Endodermal cell (in vitro differentiated cells): Measurements from ENCODE around the gene SMARCA4. TPM values are rescaled to one million over a fixed set of nuclear protein-coding genes. Genes with fewer than 3 reads are reported as not detected.

Experiments used
- DNase-seq: peaks from one replicate; pipeline ENCODE4 v3.0.0-alpha.2; 2017
- H3K27ac ChIP-seq: 2 replicates; pipeline ENCODE4 v1.5.1; 2013; ENCODE audit warnings: mild to moderate bottlenecking, low read depth, low read length, moderate library complexity
- H3K27me3 ChIP-seq: 2 replicates; pipeline ENCODE4 v1.6.1; 2013; ENCODE audit warnings: mild to moderate bottlenecking, low read length, moderate library complexity; ENCODE audit not compliant: insufficient read depth, control insufficient read depth, poor library complexity, severe bottlenecking
- H3K36me3 ChIP-seq: 2 replicates; pipeline ENCODE4 v1.7.0; 2013; ENCODE audit warnings: mild to moderate bottlenecking, low read length, moderate library complexity; ENCODE audit not compliant: control insufficient read depth, insufficient read depth
- H3K4me1 ChIP-seq: one replicate; pipeline ENCODE4 v1.7.0; 2013; ENCODE audit warnings: low read length; ENCODE audit not compliant: control insufficient read depth, insufficient read depth
- H3K4me3 ChIP-seq: 2 replicates; pipeline ENCODE4 v1.5.1; 2013; ENCODE audit warnings: mild to moderate bottlenecking, low read length, moderate library complexity
- H3K9ac ChIP-seq: 2 replicates; pipeline ENCODE4 v1.6.1; 2013; ENCODE audit warnings: mild to moderate bottlenecking, low read length, moderate library complexity; ENCODE audit not compliant: poor library complexity, severe bottlenecking; ENCODE audit errors: extremely low read depth
- H3K9me3 ChIP-seq: 2 replicates; pipeline ENCODE4 v1.6.1; 2013; ENCODE audit warnings: mild to moderate bottlenecking, low read length, moderate library complexity; ENCODE audit not compliant: control insufficient read depth
- H3K27ac Mint-ChIP-seq: 2 replicates; pipeline ENCODE4 v1.8.0; 2020; ENCODE audit warnings: mixed read lengths
- H3K27me3 Mint-ChIP-seq: 2 replicates; pipeline ENCODE4 v1.8.0; 2021; ENCODE audit warnings: mild to moderate bottlenecking, mixed read lengths; ENCODE audit not compliant: insufficient read depth
- H3K36me3 Mint-ChIP-seq: 2 replicates; pipeline ENCODE4 v1.8.0; 2020; ENCODE audit warnings: low read depth, mixed read lengths
- H3K4me1 Mint-ChIP-seq: 2 replicates; pipeline ENCODE4 v1.8.0; 2020; ENCODE audit warnings: mixed read lengths
- H3K4me3 Mint-ChIP-seq: 2 replicates; pipeline ENCODE4 v1.8.0; 2020; ENCODE audit warnings: mild to moderate bottlenecking, moderate library complexity, mixed read lengths
- H3K9me3 Mint-ChIP-seq: 2 replicates; pipeline ENCODE4 v1.8.0; 2020; ENCODE audit warnings: mild to moderate bottlenecking, mixed read lengths
- WGBS, 2 experiments: methylation state at CpG; one replicate each; pipeline versions ENCODE4 v1.1.5 to v1.1.7; 2013; ENCODE audit warnings: missing lambda C conversion rate in 2 of 2, mixed read lengths in 1 of 2; ENCODE audit not compliant: insufficient coverage in 1 of 2, insufficient read length in 1 of 2; 5-methylcytosine and 5-hydroxymethylcytosine counted together
- total RNA-seq, 2 donors: library from RNA; stranded (reverse); fragmentation: NEBNext Ultra II Directional in 1 of 2; extraction: Animal tissue kit (Norgen Biotek cat#: 25700) in 1 of 2; gene quantifications; 2 replicates in 1 of 2; 3 replicates in 1 of 2; pipeline ENCODE4 v1.2.1, GENCODE V29; 2021
- TF ChIP-seq, protein P1 (sequence below): fragments of 200-600 bp; sonication (generic); conservative IDR thresholded peaks from 2 replicates; pipeline ENCODE4 v1.5.0; 2021; ENCODE audit warnings: antibody characterized with exemption, mild to moderate bottlenecking

SMARCA4 gene
- total RNA-seq, 2 donors from 2014 or later: 290 to 292 TPM

DNA sequence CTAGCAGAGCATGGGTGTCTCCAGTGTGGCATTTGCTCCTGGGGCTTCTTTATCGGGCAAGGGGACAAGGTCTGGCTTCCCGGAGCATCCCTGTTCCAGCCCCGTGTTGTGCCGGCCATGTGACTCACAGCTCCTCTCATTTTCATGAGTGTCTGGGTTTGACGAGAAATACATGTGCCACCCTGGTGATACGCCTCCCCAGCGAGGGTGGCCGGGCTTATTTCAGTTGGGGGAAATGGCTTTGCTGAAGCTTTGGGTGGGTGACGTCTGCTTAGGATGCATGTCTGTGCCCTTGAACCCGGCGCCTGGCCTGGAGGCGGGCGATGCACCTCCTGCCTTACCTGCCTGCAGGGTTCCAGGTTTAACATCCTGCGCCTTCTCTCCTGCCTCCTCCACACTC is 66.6 kb downstream of the SMARCA4 start:
- H3K36me3 ChIP-seq: peaks cover 88% of the 10 kb centered on the region

DNA sequence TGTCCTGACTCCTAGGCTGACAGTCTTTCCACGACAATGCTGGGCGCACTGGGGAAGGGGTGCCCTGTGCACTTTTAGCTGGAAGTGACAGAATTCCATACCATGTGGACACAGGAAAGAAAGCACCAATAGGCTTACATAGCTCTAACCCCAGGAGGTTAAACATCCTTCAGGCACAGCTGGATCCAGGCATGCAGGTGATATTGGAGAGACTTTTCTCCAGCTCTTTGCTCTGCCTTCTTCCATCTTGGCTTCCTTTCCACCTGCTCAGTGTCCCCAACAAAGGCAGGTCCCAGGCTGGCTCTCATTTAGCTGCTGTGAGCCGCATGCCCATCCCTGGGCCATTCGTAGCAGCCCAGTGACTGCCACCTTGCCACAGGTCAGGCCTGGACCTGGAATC is 67.3 kb downstream of the SMARCA4 start:
- Histone ChIP-seq H3K4me3 (no peak overlapping the region), H3K36me3 (peaks cover 88% of the 10 kb centered on the region), H3K9me3 (no peaks in the 10 kb centered on the region), H3K27ac (no peak overlapping the region), H3K27me3 (no peaks in the 10 kb centered on the region), H3K4me1 (no peaks in the 10 kb centered on the region), H3K9ac (no peak overlapping the region)
- Mint-ChIP-seq H3K27me3 (no peaks in the 10 kb centered on the region), H3K9me3 (no peaks in the 10 kb centered on the region), H3K4me1 (no peaks in the 10 kb centered on the region), H3K36me3 (peaks cover 71% of the 10 kb centered on the region), H3K4me3 (no peak overlapping the region), H3K27ac (no peak overlapping the region)
- TF ChIP-seq, protein P1, sequence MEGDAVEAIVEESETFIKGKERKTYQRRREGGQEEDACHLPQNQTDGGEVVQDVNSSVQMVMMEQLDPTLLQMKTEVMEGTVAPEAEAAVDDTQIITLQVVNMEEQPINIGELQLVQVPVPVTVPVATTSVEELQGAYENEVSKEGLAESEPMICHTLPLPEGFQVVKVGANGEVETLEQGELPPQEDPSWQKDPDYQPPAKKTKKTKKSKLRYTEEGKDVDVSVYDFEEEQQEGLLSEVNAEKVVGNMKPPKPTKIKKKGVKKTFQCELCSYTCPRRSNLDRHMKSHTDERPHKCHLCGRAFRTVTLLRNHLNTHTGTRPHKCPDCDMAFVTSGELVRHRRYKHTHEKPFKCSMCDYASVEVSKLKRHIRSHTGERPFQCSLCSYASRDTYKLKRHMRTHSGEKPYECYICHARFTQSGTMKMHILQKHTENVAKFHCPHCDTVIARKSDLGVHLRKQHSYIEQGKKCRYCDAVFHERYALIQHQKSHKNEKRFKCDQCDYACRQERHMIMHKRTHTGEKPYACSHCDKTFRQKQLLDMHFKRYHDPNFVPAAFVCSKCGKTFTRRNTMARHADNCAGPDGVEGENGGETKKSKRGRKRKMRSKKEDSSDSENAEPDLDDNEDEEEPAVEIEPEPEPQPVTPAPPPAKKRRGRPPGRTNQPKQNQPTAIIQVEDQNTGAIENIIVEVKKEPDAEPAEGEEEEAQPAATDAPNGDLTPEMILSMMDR: no peak
- WGBS, 2 experiments: 92 to 95% methylated on average over 3 to 4 of the region's 4 CpGs
- DNase-seq: no peak

More for the DNA sequence above, 66.6 kb downstream of the SMARCA4 start:
- H3K4me1 ChIP-seq: no peaks in the 10 kb centered on the region
- peaks cover 68% of the 10 kb centered on the region for H3K36me3 Mint-ChIP-seq
- peak; percentile 38 for DNase-seq
- H3K9ac ChIP-seq: no peak overlapping the region
- H3K4me1 Mint-ChIP-seq: no peaks in the 10 kb centered on the region
- H3K9me3 ChIP-seq: no peaks in the 10 kb centered on the region
- H3K27me3 ChIP-seq: no peaks in the 10 kb centered on the region
- H3K4me3 ChIP-seq: no peak overlapping the region
- H3K27ac ChIP-seq: no peak overlapping the region
- H3K9me3 Mint-ChIP-seq: no peaks in the 10 kb centered on the region
- TF ChIP-seq, protein P1: no peak
- H3K27me3 Mint-ChIP-seq: no peaks in the 10 kb centered on the region
- H3K27ac Mint-ChIP-seq: no peak overlapping the region
- H3K4me3 Mint-ChIP-seq: no peak overlapping the region
- WGBS, 2 experiments: 93 to 95% methylated on average over 4 to 14 of the region's 14 CpGs

DNA sequence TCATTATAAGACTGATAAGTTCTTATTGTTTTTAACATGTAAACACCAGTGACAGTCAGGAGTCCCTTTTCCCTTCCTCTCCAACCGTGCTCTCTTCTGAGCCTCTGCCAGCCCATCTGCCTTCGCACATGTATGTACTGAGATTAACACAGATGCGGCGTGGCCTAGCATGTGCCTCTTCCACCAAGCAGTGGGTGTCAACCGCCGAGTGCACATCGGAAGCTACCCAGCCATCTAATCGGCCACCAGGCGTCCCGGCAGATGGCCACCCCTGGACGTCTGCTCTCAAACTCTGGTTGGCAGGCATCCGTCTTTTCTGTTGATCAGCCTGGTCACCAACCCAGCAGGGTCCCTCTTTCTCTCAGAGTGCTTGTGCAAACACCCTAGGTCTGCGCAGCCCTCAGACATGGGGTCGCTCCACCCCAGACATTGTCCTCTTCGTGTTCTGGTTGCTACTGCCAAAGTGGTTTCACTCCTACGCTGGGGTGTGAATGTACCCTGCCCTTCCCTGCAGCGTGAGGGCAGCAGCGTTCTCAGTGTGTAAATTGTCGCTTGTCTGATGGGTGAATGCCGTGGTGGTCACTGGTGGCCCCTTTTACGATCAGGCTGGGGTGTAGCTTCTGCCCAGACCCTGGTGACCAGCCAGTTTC is 70.7 kb downstream of the SMARCA4 start:
- no peak overlapping the region for H3K27ac Mint-ChIP-seq
- H3K27me3 Mint-ChIP-seq: no peaks in the 10 kb centered on the region
- TF ChIP-seq, protein P1: no peak

More for the DNA sequence above, 70.7 kb downstream of the SMARCA4 start:
- peaks cover 75% of the 10 kb centered on the region for H3K36me3 Mint-ChIP-seq
- H3K9me3 Mint-ChIP-seq: no peaks in the 10 kb centered on the region
- H3K4me1 ChIP-seq: no peaks in the 10 kb centered on the region
- H3K36me3 ChIP-seq: peaks cover 94% of the 10 kb centered on the region
- no peaks in the 10 kb centered on the region for H3K9me3 ChIP-seq
- no peak overlapping the region for H3K9ac ChIP-seq
- no peaks in the 10 kb centered on the region for H3K4me1 Mint-ChIP-seq
- no peak overlapping the region for H3K27ac ChIP-seq
- 93 to 97% methylated on average over 19 to 21 of the region's 21 CpGs for WGBS, 2 experiments
- no peak overlapping the region for H3K4me3 ChIP-seq
- H3K4me3 Mint-ChIP-seq: no peak overlapping the region
- no peak for DNase-seq
- no peaks in the 10 kb centered on the region for H3K27me3 ChIP-seq
